ENCODE results near the gene SGPL1.

The SGPL1 gene

GRCh38 chr10:70890917-70891431, 75.2 kb downstream of the SGPL1 start:
- H3K4me3 ChIP-seq (replicated peaks; ENCODE audit: low read depth, low read length), result no peak overlapping the region
- no peak for DNase-seq (ENCODE audit: extremely low read depth, insufficient read length)
- no peaks in the 10 kb centered on the region; the same call in 1 of the 2 replicates for H3K27me3 ChIP-seq (replicated peaks; ENCODE audit: control insufficient read depth, insufficient read depth, low read length)
- no peak for TF ChIP-seq CTCF (IDR thresholded peaks at IDR 0.05; ENCODE audit: insufficient read depth, low read length, poor library complexity, severe bottlenecking)
- H3K36me3 ChIP-seq (ENCODE audit: control insufficient read depth, insufficient read depth, low read length), result no peaks in the 10 kb centered on the region

GRCh38 chr10:70891627-70892026, 75.9 kb downstream of the SGPL1 start:
- DNase-seq (ENCODE audit: extremely low read depth, insufficient read length), result no peak
- no peaks in the 10 kb centered on the region; the same call in 1 of the 2 replicates for H3K27me3 ChIP-seq (replicated peaks; ENCODE audit: control insufficient read depth, insufficient read depth, low read length)
- TF ChIP-seq CTCF (IDR thresholded peaks at IDR 0.05; ENCODE audit: insufficient read depth, low read length, poor library complexity, severe bottlenecking), result no peak
- no peaks in the 10 kb centered on the region for H3K36me3 ChIP-seq (ENCODE audit: control insufficient read depth, insufficient read depth, low read length)
- H3K4me3 ChIP-seq (replicated peaks; ENCODE audit: low read depth, low read length), result no peak overlapping the region

- Histone ChIP-seq H3K4me3 (replicated peaks; ENCODE audit: low read depth, low read length) (no peak overlapping the region), H3K36me3 (ENCODE audit: control insufficient read depth, insufficient read depth, low read length) (no peaks in the 10 kb centered on the region), H3K27me3 (replicated peaks; ENCODE audit: control insufficient read depth, insufficient read depth, low read length) (no peaks in the 10 kb centered on the region; the same call in 1 of the 2 replicates)
- DNase-seq (ENCODE audit: extremely low read depth, insufficient read length), result no peak
- no peak for TF ChIP-seq CTCF (IDR thresholded peaks at IDR 0.05; ENCODE audit: insufficient read depth, low read length, poor library complexity, severe bottlenecking)
Observed at GRCh38 chr10:70892631-70893030, 76.9 kb downstream of the SGPL1 start.

GRCh38 chr10:70893227-70894006, 77.7 kb downstream of the SGPL1 start:
- Histone ChIP-seq H3K4me3 (replicated peaks; ENCODE audit: low read depth, low read length) (no peak overlapping the region), H3K36me3 (ENCODE audit: control insufficient read depth, insufficient read depth, low read length) (no peaks in the 10 kb centered on the region), H3K27me3 (replicated peaks; ENCODE audit: control insufficient read depth, insufficient read depth, low read length) (no peaks in the 10 kb centered on the region; the same call in 1 of the 2 replicates)
- TF ChIP-seq CTCF (IDR thresholded peaks at IDR 0.05; ENCODE audit: insufficient read depth, low read length, poor library complexity, severe bottlenecking), result no peak
- no peak for DNase-seq (ENCODE audit: extremely low read depth, insufficient read length)

GRCh38 chr10:70894416-70894815, 78.7 kb downstream of the SGPL1 start:
- no peak for DNase-seq (ENCODE audit: extremely low read depth, insufficient read length)
- TF ChIP-seq CTCF (IDR thresholded peaks at IDR 0.05; ENCODE audit: insufficient read depth, low read length, poor library complexity, severe bottlenecking), result no peak
- no peak overlapping the region for H3K4me3 ChIP-seq (replicated peaks; ENCODE audit: low read depth, low read length)
- H3K27me3 ChIP-seq (replicated peaks; ENCODE audit: control insufficient read depth, insufficient read depth, low read length), result no peaks in the 10 kb centered on the region; the same call in 1 of the 2 replicates
- H3K36me3 ChIP-seq (ENCODE audit: control insufficient read depth, insufficient read depth, low read length), result no peaks in the 10 kb centered on the region
